ENCODE data around the gene CSNK2B. TPM values are rescaled to one million over a fixed set of nuclear protein-coding genes. Genes with fewer than 3 reads are reported as not detected.

Gene CSNK2B
- polyA plus RNA-seq, 4 donors: 185 to 231 (median 206) TPM

GRCh38 chr6:31687860-31688693 lies 22.2 kb downstream of the CSNK2B start:
- DNase-seq: no peak
- WGBS, 3 donors: 88 to 93% (median 92%) methylated on average over 14 of the region's 14 CpGs
- peaks cover 0 to 27% (median 0%) of the 10 kb centered on the region in 3 donors for H3K4me1 ChIP-seq (ENCODE audit: control insufficient read depth in 3 of 3, insufficient read depth in 2 of 3, low read depth in 1 of 3, low read length in 2 of 3)
- H3K27ac ChIP-seq (ENCODE audit: low read depth in 1 of 3, low read length in 2 of 3): no peak overlapping the region
- no peaks in the 10 kb centered on the region for H3K27me3 ChIP-seq (ENCODE audit: control insufficient read depth in 3 of 3, insufficient read depth in 3 of 3, low read length in 3 of 3)
- H3K4me3 ChIP-seq (ENCODE audit: low read depth in 1 of 3, low read length in 3 of 3): no peak overlapping the region
- H3K9me3 ChIP-seq (ENCODE audit: control insufficient read depth in 2 of 2, insufficient read depth in 1 of 2, low read depth in 1 of 2, low read length in 1 of 2): no peaks in the 10 kb centered on the region
- FAIRE-seq: no peak
- peaks cover 10 to 89% (median 12%) of the 10 kb centered on the region in 3 donors for H3K36me3 ChIP-seq (ENCODE audit: control insufficient read depth in 3 of 3, insufficient read depth in 2 of 3, low read depth in 1 of 3, low read length in 3 of 3)

GRCh38 chr6:31689249-31690110 lies 23.6 kb downstream of the CSNK2B start:
- FAIRE-seq (no peak), DNase-seq (no peak)
- peaks cover 0 to 15% (median 0%) of the 10 kb centered on the region in 3 donors for H3K4me1 ChIP-seq (ENCODE audit: control insufficient read depth in 3 of 3, insufficient read depth in 2 of 3, low read depth in 1 of 3, low read length in 2 of 3)
- H3K9me3 ChIP-seq (ENCODE audit: control insufficient read depth in 2 of 2, insufficient read depth in 1 of 2, low read depth in 1 of 2, low read length in 1 of 2): no peaks in the 10 kb centered on the region
- H3K27ac ChIP-seq (ENCODE audit: low read depth in 1 of 3, low read length in 2 of 3): peak overlapping the region; percentile 22 to 92 (median 71)
- H3K36me3 ChIP-seq (ENCODE audit: control insufficient read depth in 3 of 3, insufficient read depth in 2 of 3, low read depth in 1 of 3, low read length in 3 of 3): peaks cover 13 to 93% (median 16%) of the 10 kb centered on the region in 3 donors
- H3K4me3 ChIP-seq (ENCODE audit: low read depth in 1 of 3, low read length in 3 of 3): no peak overlapping the region
- 77 to 79% (median 78%) methylated on average over 11 of the region's 11 CpGs for WGBS, 3 donors
- H3K27me3 ChIP-seq (ENCODE audit: control insufficient read depth in 3 of 3, insufficient read depth in 3 of 3, low read length in 3 of 3): no peaks in the 10 kb centered on the region

GRCh38 chr6:31690231-31691077 lies 24.6 kb downstream of the CSNK2B start:
- no peaks in the 10 kb centered on the region for H3K9me3 ChIP-seq (ENCODE audit: control insufficient read depth in 2 of 2, insufficient read depth in 1 of 2, low read depth in 1 of 2, low read length in 1 of 2)
- no peaks in the 10 kb centered on the region for H3K27me3 ChIP-seq (ENCODE audit: control insufficient read depth in 3 of 3, insufficient read depth in 3 of 3, low read length in 3 of 3)
- H3K4me3 ChIP-seq (ENCODE audit: low read depth in 1 of 3, low read length in 3 of 3): no peak overlapping the region
- peak; percentile 86 to 92 for DNase-seq
- WGBS, 3 donors: 31 to 59% (median 52%) methylated on average over 10 of the region's 10 CpGs
- peaks cover 13 to 95% (median 16%) of the 10 kb centered on the region in 3 donors for H3K36me3 ChIP-seq (ENCODE audit: control insufficient read depth in 3 of 3, insufficient read depth in 2 of 3, low read depth in 1 of 3, low read length in 3 of 3)
- H3K27ac ChIP-seq (ENCODE audit: low read depth in 1 of 3, low read length in 2 of 3): peak overlapping the region; percentile 52 to 92 (median 71)
- FAIRE-seq: no peak
- peaks cover 0 to 15% (median 0%) of the 10 kb centered on the region in 3 donors for H3K4me1 ChIP-seq (ENCODE audit: control insufficient read depth in 3 of 3, insufficient read depth in 2 of 3, low read depth in 1 of 3, low read length in 2 of 3)

GRCh38 chr6:31691078-31691463 lies 25.2 kb downstream of the CSNK2B start:
- Histone ChIP-seq H3K9me3 (ENCODE audit: control insufficient read depth in 2 of 2, insufficient read depth in 1 of 2, low read depth in 1 of 2, low read length in 1 of 2) (no peaks in the 10 kb centered on the region), H3K27ac (ENCODE audit: low read depth in 1 of 3, low read length in 2 of 3) (peak overlapping the region in 2 of 3 donors; percentile 71 to 92)
- FAIRE-seq: no peak

GRCh38 chr6:31691564-31692108 lies 25.8 kb downstream of the CSNK2B start:
- Histone ChIP-seq H3K4me3 (ENCODE audit: low read depth in 1 of 3, low read length in 3 of 3) (no peak overlapping the region), H3K9me3 (ENCODE audit: control insufficient read depth in 2 of 2, insufficient read depth in 1 of 2, low read depth in 1 of 2, low read length in 1 of 2) (no peaks in the 10 kb centered on the region), H3K4me1 (ENCODE audit: control insufficient read depth in 3 of 3, insufficient read depth in 2 of 3, low read depth in 1 of 3, low read length in 2 of 3) (peaks cover 0 to 15% (median 0%) of the 10 kb centered on the region in 3 donors), H3K27ac (ENCODE audit: low read depth in 1 of 3, low read length in 2 of 3) (no peak overlapping the region), H3K27me3 (ENCODE audit: control insufficient read depth in 3 of 3, insufficient read depth in 3 of 3, low read length in 3 of 3) (no peaks in the 10 kb centered on the region), H3K36me3 (ENCODE audit: control insufficient read depth in 3 of 3, insufficient read depth in 2 of 3, low read depth in 1 of 3, low read length in 3 of 3) (peaks cover 8 to 93% (median 14%) of the 10 kb centered on the region in 3 donors)
- 95% methylated on average over 12 of the region's 12 CpGs for WGBS, 3 donors
- no peak for FAIRE-seq
- DNase-seq: no peak

More at GRCh38 chr6:31691078-31691463, 25.2 kb downstream of the CSNK2B start:
- Histone ChIP-seq H3K36me3 (ENCODE audit: control insufficient read depth in 3 of 3, insufficient read depth in 2 of 3, low read depth in 1 of 3, low read length in 3 of 3) (peaks cover 13 to 94% (median 16%) of the 10 kb centered on the region in 3 donors), H3K4me3 (ENCODE audit: low read depth in 1 of 3, low read length in 3 of 3) (no peak overlapping the region), H3K4me1 (ENCODE audit: control insufficient read depth in 3 of 3, insufficient read depth in 2 of 3, low read depth in 1 of 3, low read length in 2 of 3) (peaks cover 0 to 15% (median 0%) of the 10 kb centered on the region in 3 donors), H3K27me3 (ENCODE audit: control insufficient read depth in 3 of 3, insufficient read depth in 3 of 3, low read length in 3 of 3) (no peaks in the 10 kb centered on the region)
- no peak for DNase-seq
- 83 to 90% (median 89%) methylated on average over 6 of the region's 6 CpGs for WGBS, 3 donors

- peaks cover 0 to 15% (median 0%) of the 10 kb centered on the region in 3 donors for H3K4me1 ChIP-seq (ENCODE audit: control insufficient read depth in 3 of 3, insufficient read depth in 2 of 3, low read depth in 1 of 3, low read length in 2 of 3)
- 82 to 89% (median 88%) methylated on average over 4 of the region's 4 CpGs for whole genome bisulfite sequencing, 3 donors
- DNase-seq (no peak), FAIRE-seq (no peak)
- no peaks in the 10 kb centered on the region for H3K27me3 ChIP-seq (ENCODE audit: control insufficient read depth in 3 of 3, insufficient read depth in 3 of 3, low read length in 3 of 3)
- no peaks in the 10 kb centered on the region for H3K9me3 ChIP-seq (ENCODE audit: control insufficient read depth in 2 of 2, insufficient read depth in 1 of 2, low read depth in 1 of 2, low read length in 1 of 2)
- H3K27ac ChIP-seq (ENCODE audit: low read depth in 1 of 3, low read length in 2 of 3): no peak overlapping the region
- H3K36me3 ChIP-seq (ENCODE audit: control insufficient read depth in 3 of 3, insufficient read depth in 2 of 3, low read depth in 1 of 3, low read length in 3 of 3): peaks cover 8 to 91% (median 14%) of the 10 kb centered on the region in 3 donors
- H3K4me3 ChIP-seq (ENCODE audit: low read depth in 1 of 3, low read length in 3 of 3): no peak overlapping the region
Observed at GRCh38 chr6:31692353-31692752, 26.5 kb downstream of the CSNK2B start.

GRCh38 chr6:31692886-31693285 lies 27.0 kb downstream of the CSNK2B start:
- no peaks in the 10 kb centered on the region for H3K27me3 ChIP-seq (ENCODE audit: control insufficient read depth in 3 of 3, insufficient read depth in 3 of 3, low read length in 3 of 3)
- H3K4me1 ChIP-seq (ENCODE audit: control insufficient read depth in 3 of 3, insufficient read depth in 2 of 3, low read depth in 1 of 3, low read length in 2 of 3): peaks cover 0 to 15% (median 0%) of the 10 kb centered on the region in 3 donors
- FAIRE-seq (no peak), DNase-seq (no peak)
- H3K36me3 ChIP-seq (ENCODE audit: control insufficient read depth in 3 of 3, insufficient read depth in 2 of 3, low read depth in 1 of 3, low read length in 3 of 3): peaks cover 9 to 91% (median 14%) of the 10 kb centered on the region in 3 donors
- 91 to 96% (median 93%) methylated on average over 8 to 9 of the region's 9 CpGs for WGBS, 3 donors
- H3K27ac ChIP-seq (ENCODE audit: low read depth in 1 of 3, low read length in 2 of 3): no peak overlapping the region
- H3K9me3 ChIP-seq (ENCODE audit: control insufficient read depth in 2 of 2, insufficient read depth in 1 of 2, low read depth in 1 of 2, low read length in 1 of 2): no peaks in the 10 kb centered on the region
- H3K4me3 ChIP-seq (ENCODE audit: low read depth in 1 of 3, low read length in 3 of 3): no peak overlapping the region

Measured in small intestine (tissue), 7 donors.